GM23248 (cell line): ENCODE results near the gene MYO1E. TPM values are rescaled to one million over a fixed set of nuclear protein-coding genes. Genes with fewer than 3 reads are reported as not detected.

ENCODE experiments used
- DNase-seq: peaks from one replicate; pipeline ENCODE4 v3.0.0-alpha.2; 2015
- H2AFZ ChIP-seq: fragments of 200-600 bp; sonication (generic); 2 replicates; pipeline ENCODE4 v1.6.1; 2016; ENCODE audit warnings: antibody characterized with exemption
- H3F3A ChIP-seq: fragments of 200-600 bp; sonication (generic); 2 replicates; pipeline ENCODE4 v1.6.1; 2016; ENCODE audit warnings: mild to moderate bottlenecking, antibody characterized with exemption, mixed run types; ENCODE audit not compliant: insufficient read depth
- H3K27ac ChIP-seq: fragments of 200-600 bp; sonication (generic); 2 replicates; pipeline ENCODE4 v1.5.1; 2016; ENCODE audit warnings: mild to moderate bottlenecking
- H3K27me3 ChIP-seq: fragments of 200-600 bp; sonication (generic); replicated peaks from 2 replicates; pipeline ENCODE4 v1.6.1; 2016; ENCODE audit warnings: mild to moderate bottlenecking; ENCODE audit not compliant: insufficient read depth
- H3K36me3 ChIP-seq: fragments of 200-600 bp; sonication (generic); 2 replicates; pipeline ENCODE4 v1.6.1; 2016; ENCODE audit warnings: low read depth, mild to moderate bottlenecking
- H3K4me1 ChIP-seq: fragments of 200-600 bp; sonication (generic); 2 replicates; pipeline ENCODE4 v1.6.1; 2016; ENCODE audit warnings: mild to moderate bottlenecking; ENCODE audit not compliant: insufficient read depth
- H3K4me2 ChIP-seq: fragments of 200-600 bp; sonication (generic); one replicate; pipeline ENCODE4 v1.6.1; 2016; ENCODE audit warnings: mild to moderate bottlenecking; ENCODE audit not compliant: unreplicated experiment
- H3K4me3 ChIP-seq: fragments of 200-600 bp; sonication (generic); 2 replicates; pipeline ENCODE4 v1.5.1; 2016; ENCODE audit warnings: mild to moderate bottlenecking
- H3K79me2 ChIP-seq: fragments of 200-600 bp; sonication (generic); 2 replicates; pipeline ENCODE4 v1.6.1; 2016; ENCODE audit warnings: mild to moderate bottlenecking; ENCODE audit not compliant: insufficient read depth
- H3K9ac ChIP-seq: fragments of 200-600 bp; sonication (generic); 2 replicates; pipeline ENCODE4 v1.6.1; 2016; ENCODE audit warnings: mild to moderate bottlenecking
- H3K9me2 ChIP-seq: fragments of 200-600 bp; sonication (generic); 2 replicates; pipeline ENCODE4 v1.6.1; 2016; ENCODE audit warnings: mixed run types, mild to moderate bottlenecking, moderate library complexity; ENCODE audit not compliant: insufficient read depth
- H3K9me3 ChIP-seq: fragments of 200-600 bp; sonication (generic); one replicate; pipeline ENCODE4 v1.6.1; 2017; ENCODE audit warnings: low read depth
- H4K20me1 ChIP-seq: fragments of 200-600 bp; sonication (generic); 2 replicates; pipeline ENCODE4 v1.6.0; 2016; ENCODE audit not compliant: insufficient read depth
- EZH2 ChIP-seq: fragments of 200-600 bp; sonication (generic); IDR thresholded peaks from 2 replicates; pipeline ENCODE4 v1.6.1; 2018; ENCODE audit warnings: antibody characterized with exemption, mild to moderate bottlenecking; ENCODE audit not compliant: insufficient read depth, poor library complexity, severe bottlenecking
- EZH2phosphoT487 ChIP-seq: fragments of 200-600 bp; sonication (generic); IDR thresholded peaks from 2 replicates; pipeline ENCODE4 v1.6.1; 2018; ENCODE audit warnings: antibody characterized with exemption, moderate library complexity, mild to moderate bottlenecking, low read depth; ENCODE audit not compliant: insufficient read depth
- WGBS, 2 experiments: methylation state at CpG; one replicate each; pipeline ENCODE4 v1.1.6; 2015 to 2017; ENCODE audit warnings: low lambda C conversion rate in 2 of 2, low coverage in 1 of 2; ENCODE audit errors: missing lambda C conversion rate in 2 of 2; 5-methylcytosine and 5-hydroxymethylcytosine counted together
- in situ Hi-C: fragments of 300-500 bp; cut with MboI; formaldehyde crosslinking; loops from 2 replicates; pipeline ENCODE4 v1.15.0; 2020
- microRNA counts: library from miRNA; unstranded; fragments of <30 nt; microRNA quantifications from one replicate; lab custom pipeline; 2016
- microRNA-seq: library from miRNA; unstranded; fragments of <30 nt; microRNA quantifications from one replicate; pipeline ENCODE4, GENCODE V29; 2016; ENCODE audit warnings: borderline number of aligned reads
- polyA plus RNA-seq: library from polyadenylated mRNA; unstranded; fragments of >200 nt; fragmentation: Nextera tagmentation; extraction: Ambion mirVana; gene quantifications from 2 replicates; pipeline ENCODE4 v1.2.1, GENCODE V29; 2016
- small RNA-seq: library from RNA; depleted of rRNA; stranded (forward); fragments of <200 nt; gene quantifications from one replicate; pipeline ENCODE3, GENCODE V24; 2014; ENCODE audit warnings: low read depth, low replicate concordance
- total RNA-seq: library from RNA; depleted of rRNA; stranded (reverse); fragments of >200 nt; shearing (Covaris generic); gene quantifications from 2 replicates; pipeline ENCODE4 v1.2.3, GENCODE V29; 2014; rRNA removed

The MYO1E gene
- total and polyA plus RNA-seq, 2 experiments from 2014 or later: 155 to 190 TPM

- Histone ChIP-seq H2AFZ (no peak overlapping the region), H3K36me3 (peaks cover 73% of the 10 kb centered on the region), H3K9ac (no peak overlapping the region), H3K27ac (no peak overlapping the region), H4K20me1 (no peaks in the 10 kb centered on the region), H3K27me3 (no peaks in the 10 kb centered on the region), H3K4me3 (no peak overlapping the region), H3K79me2 (no peaks in the 10 kb centered on the region), H3K9me3 (no peaks in the 10 kb centered on the region), H3K4me2 (no peak overlapping the region), H3K9me2 (no peaks in the 10 kb centered on the region), H3F3A (peaks cover 6% of the 10 kb centered on the region; the same call in 1 of the 2 replicates), H3K4me1 (no peaks in the 10 kb centered on the region)
- in situ Hi-C loops: no loop called here
- DNase-seq: no peak
- 100% methylated on average over 1 of the region's 1 CpG for WGBS, 2 experiments
- TF ChIP-seq EZH2 (no peak), EZH2phosphoT487 (no peak)
These were observed 278.6 kb downstream of the MYO1E start for GRCh38 chr15:59094077-59094476.

GRCh38 chr15:59087731-59088130, 284.9 kb downstream of the MYO1E start:
- no peaks in the 10 kb centered on the region; the same call in 1 of the 2 replicates for H3F3A ChIP-seq
- no peak overlapping the region for H3K27ac ChIP-seq
- H3K27me3 ChIP-seq: no peaks in the 10 kb centered on the region
- in situ Hi-C loops: no loop called here
- TF ChIP-seq EZH2: no peak
- no peak for TF ChIP-seq EZH2phosphoT487
- no peak overlapping the region for H2AFZ ChIP-seq
- no peak for DNase-seq
- H3K4me3 ChIP-seq: no peak overlapping the region
- H3K9me3 ChIP-seq: no peaks in the 10 kb centered on the region
- no peaks in the 10 kb centered on the region for H3K9me2 ChIP-seq
- H3K4me2 ChIP-seq: no peak overlapping the region
- no peak overlapping the region for H3K9ac ChIP-seq
- no peaks in the 10 kb centered on the region for H3K4me1 ChIP-seq
- peaks cover 4% of the 10 kb centered on the region; the same call in 1 of the 2 replicates for H3K79me2 ChIP-seq
- 99 to 100% methylated on average over 2 of the region's 2 CpGs for WGBS, 2 experiments
- H4K20me1 ChIP-seq: no peaks in the 10 kb centered on the region
- peaks cover 54% of the 10 kb centered on the region for H3K36me3 ChIP-seq

MicroRNAs encoded within 50 kb of the gene (microRNA counts, 767-probe panel; counts per million panel counts)
- microRNA hsa-miR-2116-5p (lab: Ali Mortazavi, UCI): 447 counts per million, percentile 86 among the panel's probes with 10 or more counts

Small RNAs within 50 kb of the gene (microRNA-seq; reads per million reads assigned to microRNA genes)
- 12.3 reads per million, percentile 18 among the genes with 10 or more reads in this experiment for gene MIR2116

Small RNAs within 50 kb of the gene (small RNA-seq; reads per million reads assigned to genes)
- not detected for gene MIR2116
- not detected for gene RF00019
- gene RNU4-80P: 0.37 reads per million
- not detected for gene RNU6-212P

Other genes starting within 250 kb of the MYO1E start
- not detected in 2 replicates for gene LDHAL6B, start 166.0 kb downstream of the MYO1E start, total RNA-seq
- gene LDHAL6B, start 166.0 kb downstream of the MYO1E start, polyA plus RNA-seq: 0.10 and 0.25 TPM in 2 replicates
- 0.32 and 0.51 TPM in 2 replicates for gene FAM81A, start 65.3 kb upstream of the MYO1E start, total RNA-seq
- gene FAM81A, start 65.3 kb upstream of the MYO1E start, polyA plus RNA-seq: 0.26 and 0.70 TPM in 2 replicates
- gene GCNT3, start 238.9 kb upstream of the MYO1E start, total RNA-seq: not detected in 2 replicates
- gene GCNT3, start 238.9 kb upstream of the MYO1E start, polyA plus RNA-seq: not detected in 2 replicates